ENCODE results near the gene TPRG1.

GRCh38 chr3:189232790-189233189, 61.0 kb downstream of the TPRG1 start:
- no peak for TF ChIP-seq CTCF (IDR thresholded peaks at IDR 0.05)
- no peak for TF ChIP-seq POLR2A (IDR thresholded peaks at IDR 0.05)

Measured in Peyer's patch (tissue), 4 donors.